Measurements from ENCODE around the gene GRK1.

The GRK1 gene

DNA sequence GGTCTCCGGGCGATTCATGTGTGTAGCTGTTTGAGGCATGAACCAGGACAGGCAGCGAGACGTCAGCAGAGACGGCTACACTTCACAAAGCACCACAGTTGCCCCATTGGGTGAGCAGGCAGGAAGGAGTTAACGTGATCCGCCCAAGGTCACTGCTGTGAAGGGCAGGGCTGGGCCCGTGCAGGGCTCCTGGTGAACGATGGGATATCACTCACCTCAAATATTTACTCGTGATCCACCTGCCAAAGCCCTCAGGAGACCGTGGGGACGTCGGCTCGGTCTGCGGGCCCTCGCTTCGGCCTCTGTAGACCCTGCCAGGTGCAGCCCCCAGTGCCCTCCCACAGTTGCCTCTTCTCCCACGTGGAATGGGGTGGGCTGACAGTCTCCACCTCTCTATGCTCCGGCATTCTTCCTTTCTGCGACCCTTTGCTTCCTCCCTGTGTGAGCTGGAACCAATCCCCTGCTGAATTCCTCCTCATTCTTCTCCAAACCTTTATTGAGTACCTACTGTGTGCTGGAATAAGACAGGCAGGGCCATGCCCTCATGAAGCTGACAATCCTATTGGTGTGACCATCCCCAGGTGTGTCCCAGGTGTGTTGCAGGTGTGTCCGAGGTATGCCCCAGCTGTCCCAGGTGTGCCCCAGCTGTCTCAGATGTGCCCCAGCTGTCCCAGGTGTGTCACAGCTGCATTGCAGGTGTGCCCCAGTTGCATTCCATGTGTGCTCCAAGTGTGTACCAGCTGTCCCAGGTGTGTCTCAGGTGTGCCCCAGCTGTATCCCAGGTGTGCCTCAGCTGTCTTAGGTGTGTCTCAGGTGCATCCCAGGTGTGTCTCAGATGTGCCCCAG, 2.0 kb upstream of the GRK1 start:
- Histone ChIP-seq H3K4me2 (ENCODE audit: low read depth, low read length, poor library complexity, severe bottlenecking) (no peak overlapping the region), H3K27ac (ENCODE audit: low read depth, low read length) (no peak overlapping the region), H3K9ac (ENCODE audit: low read length) (no peak overlapping the region), H3F3A (ENCODE audit: insufficient read depth) (no peaks in the 10 kb centered on the region), H3K27me3 (ENCODE audit: low read length) (no peaks in the 10 kb centered on the region), H3K36me3 (ENCODE audit: low read length) (no peaks in the 10 kb centered on the region), H3K9me3 (ENCODE audit: insufficient read depth, low read length) (no peaks in the 10 kb centered on the region), H3K4me3 (ENCODE audit: insufficient read depth, low read length, poor library complexity, severe bottlenecking) (no peak overlapping the region), H3K9me2 (replicated peaks; ENCODE audit: insufficient read depth, low read length) (no peaks in the 10 kb centered on the region), H3K79me2 (ENCODE audit: insufficient read depth, low read length) (no peaks in the 10 kb centered on the region), H2AFZ (ENCODE audit: low read depth, low read length, severe bottlenecking) (no peak overlapping the region), H4K20me1 (ENCODE audit: low read depth, low read length) (no peaks in the 10 kb centered on the region)
- TF ChIP-seq CTCF (IDR thresholded peaks at IDR 0.05; ENCODE audit: insufficient read depth, low read length, poor library complexity, severe bottlenecking) (no peak), EZH2phosphoT487 (conservative IDR thresholded peaks at IDR 0.05; ENCODE audit: low read length) (no peak)

DNA sequence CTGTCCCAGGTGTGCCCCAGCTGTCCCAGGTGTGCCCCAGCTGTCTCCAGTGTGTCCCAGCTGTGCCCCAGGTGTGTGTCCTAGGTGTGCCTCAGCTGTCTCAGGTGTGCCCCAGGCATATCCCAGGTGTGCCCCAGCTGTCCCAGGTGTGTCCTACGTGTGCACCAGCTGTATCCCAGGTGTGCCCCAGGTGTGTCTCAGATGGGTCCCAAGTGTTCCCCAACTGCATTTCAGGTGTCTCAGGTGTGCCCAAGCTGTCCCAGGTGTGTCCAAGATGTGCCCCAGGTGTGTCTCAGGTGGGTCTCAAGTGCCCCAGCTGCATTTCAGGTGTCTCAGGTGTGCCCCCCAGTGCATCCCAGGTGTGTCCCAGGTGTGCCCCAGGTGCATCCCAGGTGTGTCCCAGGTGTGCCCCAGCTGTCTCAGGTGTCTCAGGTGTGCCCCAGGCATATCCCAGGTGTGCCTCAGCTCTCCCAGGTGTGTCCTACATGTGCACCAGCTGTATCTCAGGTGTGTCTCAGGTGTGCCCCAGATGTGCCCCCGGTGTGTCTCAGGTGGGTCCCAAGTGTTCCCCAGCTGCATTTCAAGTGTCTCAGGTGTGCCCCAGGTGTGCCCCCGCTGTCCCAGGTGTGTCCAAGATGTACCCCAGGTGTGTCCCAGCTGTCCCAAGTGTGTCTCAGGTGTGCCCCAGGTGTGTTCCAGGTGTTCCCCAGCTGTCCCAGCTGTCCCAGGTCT, 1.3 kb upstream of the GRK1 start:
- H3K9me2 ChIP-seq (replicated peaks; ENCODE audit: insufficient read depth, low read length), result no peaks in the 10 kb centered on the region
- TF ChIP-seq EZH2phosphoT487 (conservative IDR thresholded peaks at IDR 0.05; ENCODE audit: low read length) (no peak), CTCF (IDR thresholded peaks at IDR 0.05; ENCODE audit: insufficient read depth, low read length, poor library complexity, severe bottlenecking) (no peak)
- no peak overlapping the region for H3K27ac ChIP-seq (ENCODE audit: low read depth, low read length)
- no peaks in the 10 kb centered on the region for H4K20me1 ChIP-seq (ENCODE audit: low read depth, low read length)
- H3K4me2 ChIP-seq (ENCODE audit: low read depth, low read length, poor library complexity, severe bottlenecking), result no peak overlapping the region
- H3K36me3 ChIP-seq (ENCODE audit: low read length), result no peaks in the 10 kb centered on the region
- no peaks in the 10 kb centered on the region for H3K9me3 ChIP-seq (ENCODE audit: insufficient read depth, low read length)
- H3K27me3 ChIP-seq (ENCODE audit: low read length), result no peaks in the 10 kb centered on the region
- no peaks in the 10 kb centered on the region for H3K79me2 ChIP-seq (ENCODE audit: insufficient read depth, low read length)
- no peak overlapping the region for H2AFZ ChIP-seq (ENCODE audit: low read depth, low read length, severe bottlenecking)
- H3K9ac ChIP-seq (ENCODE audit: low read length), result no peak overlapping the region
- H3K4me3 ChIP-seq (ENCODE audit: insufficient read depth, low read length, poor library complexity, severe bottlenecking), result no peak overlapping the region
- no peaks in the 10 kb centered on the region for H3F3A ChIP-seq (ENCODE audit: insufficient read depth)

DNA sequence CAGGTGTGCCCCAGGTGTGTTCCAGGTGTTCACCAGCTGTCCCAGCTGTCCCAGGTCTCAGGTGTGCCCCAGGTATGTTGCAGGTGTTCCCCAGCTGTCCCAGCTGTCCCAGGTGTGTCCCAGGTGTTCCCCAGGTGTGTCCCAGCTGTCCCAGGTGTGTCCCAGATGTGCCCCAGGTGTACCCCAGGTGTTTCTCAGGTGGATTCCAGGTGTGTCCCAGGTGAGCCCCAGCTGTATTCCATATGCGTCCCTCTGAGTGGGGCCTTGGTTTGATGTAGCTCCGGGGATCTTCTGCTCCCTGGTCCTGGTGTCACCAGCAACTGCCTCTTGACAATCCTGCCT, 719 bp upstream of the GRK1 start:
- Histone ChIP-seq H3K4me3 (ENCODE audit: insufficient read depth, low read length, poor library complexity, severe bottlenecking) (no peak overlapping the region), H3K9me2 (replicated peaks; ENCODE audit: insufficient read depth, low read length) (no peaks in the 10 kb centered on the region), H3K9ac (ENCODE audit: low read length) (no peak overlapping the region), H3K36me3 (ENCODE audit: low read length) (no peaks in the 10 kb centered on the region), H3K27ac (ENCODE audit: low read depth, low read length) (no peak overlapping the region), H3F3A (ENCODE audit: insufficient read depth) (no peaks in the 10 kb centered on the region), H3K79me2 (ENCODE audit: insufficient read depth, low read length) (no peaks in the 10 kb centered on the region), H2AFZ (ENCODE audit: low read depth, low read length, severe bottlenecking) (no peak overlapping the region), H3K9me3 (ENCODE audit: insufficient read depth, low read length) (no peaks in the 10 kb centered on the region), H3K27me3 (ENCODE audit: low read length) (no peaks in the 10 kb centered on the region), H3K4me2 (ENCODE audit: low read depth, low read length, poor library complexity, severe bottlenecking) (no peak overlapping the region), H4K20me1 (ENCODE audit: low read depth, low read length) (no peaks in the 10 kb centered on the region)
- TF ChIP-seq EZH2phosphoT487 (conservative IDR thresholded peaks at IDR 0.05; ENCODE audit: low read length) (no peak), CTCF (IDR thresholded peaks at IDR 0.05; ENCODE audit: insufficient read depth, low read length, poor library complexity, severe bottlenecking) (no peak)

All from SU-DHL-6 (cell line).